Measurements from ENCODE around the gene THAP8.

The THAP8 gene

GRCh38 chr19:35995048-35995993 is 58.8 kb downstream of the THAP8 start, which contains the start of gene SDHAF1:
TSS of gene SDHAF1 (plus strand) at chr19:35995188. CDS start at chr19:35995275, 87 bp downstream.
- H3K9me3 ChIP-seq (ENCODE audit: control insufficient read depth in 2 of 2, low read length in 2 of 2): no peaks in the 10 kb centered on the region
- H3K4me1 ChIP-seq (ENCODE audit: control insufficient read depth in 2 of 2, insufficient read depth in 2 of 2, low read length in 2 of 2): peaks cover 12 to 21% of the 10 kb centered on the region in 2 donors
- H3K27me3 ChIP-seq (ENCODE audit: control insufficient read depth in 2 of 2, insufficient read depth in 2 of 2, low read length in 2 of 2): no peaks in the 10 kb centered on the region
- H3K9ac ChIP-seq (ENCODE audit: low read depth in 1 of 2, low read length in 2 of 2): peak within 1 kb of the TSS; percentile 76 to 83
- peak within 1 kb of the TSS; percentile 73 to 93 for H3K4me3 ChIP-seq (ENCODE audit: low read length in 2 of 2)
- peak within 1 kb of the TSS; percentile 66 to 85 for H3K27ac ChIP-seq (ENCODE audit: low read depth in 2 of 2, low read length in 2 of 2)
- H3K36me3 ChIP-seq (ENCODE audit: control insufficient read depth in 2 of 2, insufficient read depth in 2 of 2, low read length in 2 of 2): peaks cover 0 to 3% of the 10 kb centered on the region in 2 donors

GRCh38 chr19:35993923-35994598 is 60.0 kb downstream of the THAP8 start:
- peaks cover 12 to 19% of the 10 kb centered on the region in 2 donors for H3K4me1 ChIP-seq (ENCODE audit: control insufficient read depth in 2 of 2, insufficient read depth in 2 of 2, low read length in 2 of 2)
- H3K9ac ChIP-seq (ENCODE audit: low read depth in 1 of 2, low read length in 2 of 2): peak overlapping the region; percentile 41 to 46

GRCh38 chr19:35992907-35993765 is 60.9 kb downstream of the THAP8 start:
- Histone ChIP-seq H3K27ac (ENCODE audit: low read depth in 2 of 2, low read length in 2 of 2) (no peak overlapping the region), H3K27me3 (ENCODE audit: control insufficient read depth in 2 of 2, insufficient read depth in 2 of 2, low read length in 2 of 2) (peaks cover 0 to 5% of the 10 kb centered on the region in 2 donors), H3K9me3 (ENCODE audit: control insufficient read depth in 2 of 2, low read length in 2 of 2) (no peaks in the 10 kb centered on the region), H3K9ac (ENCODE audit: low read depth in 1 of 2, low read length in 2 of 2) (no peak overlapping the region), H3K4me1 (ENCODE audit: control insufficient read depth in 2 of 2, insufficient read depth in 2 of 2, low read length in 2 of 2) (peaks cover 12 to 18% of the 10 kb centered on the region in 2 donors), H3K4me3 (ENCODE audit: low read length in 2 of 2) (no peak overlapping the region), H3K36me3 (ENCODE audit: control insufficient read depth in 2 of 2, insufficient read depth in 2 of 2, low read length in 2 of 2) (peaks cover 0 to 1% of the 10 kb centered on the region in 2 donors)

More at GRCh38 chr19:35993923-35994598, 60.0 kb downstream of the THAP8 start:
- Histone ChIP-seq H3K36me3 (ENCODE audit: control insufficient read depth in 2 of 2, insufficient read depth in 2 of 2, low read length in 2 of 2) (peaks cover 0 to 3% of the 10 kb centered on the region in 2 donors), H3K9me3 (ENCODE audit: control insufficient read depth in 2 of 2, low read length in 2 of 2) (no peaks in the 10 kb centered on the region), H3K4me3 (ENCODE audit: low read length in 2 of 2) (peak overlapping the region; percentile 73 to 93), H3K27ac (ENCODE audit: low read depth in 2 of 2, low read length in 2 of 2) (no peak overlapping the region), H3K27me3 (ENCODE audit: control insufficient read depth in 2 of 2, insufficient read depth in 2 of 2, low read length in 2 of 2) (no peaks in the 10 kb centered on the region)

GRCh38 chr19:35991731-35992450 is 62.2 kb downstream of the THAP8 start:
- H3K27ac ChIP-seq (ENCODE audit: low read depth in 2 of 2, low read length in 2 of 2): no peak overlapping the region

GRCh38 chr19:35990771-35991730 is 63.0 kb downstream of the THAP8 start:
- H3K4me3 ChIP-seq (ENCODE audit: low read length in 2 of 2): no peak overlapping the region
- no peaks in the 10 kb centered on the region for H3K9me3 ChIP-seq (ENCODE audit: control insufficient read depth in 2 of 2, low read length in 2 of 2)
- H3K9ac ChIP-seq (ENCODE audit: low read depth in 1 of 2, low read length in 2 of 2): no peak overlapping the region
- H3K4me1 ChIP-seq (ENCODE audit: control insufficient read depth in 2 of 2, insufficient read depth in 2 of 2, low read length in 2 of 2): peaks cover 4 to 10% of the 10 kb centered on the region in 2 donors
- H3K27me3 ChIP-seq (ENCODE audit: control insufficient read depth in 2 of 2, insufficient read depth in 2 of 2, low read length in 2 of 2): peaks cover 7 to 13% of the 10 kb centered on the region in 2 donors
- H3K36me3 ChIP-seq (ENCODE audit: control insufficient read depth in 2 of 2, insufficient read depth in 2 of 2, low read length in 2 of 2): no peaks in the 10 kb centered on the region
- no peak overlapping the region for H3K27ac ChIP-seq (ENCODE audit: low read depth in 2 of 2, low read length in 2 of 2)

More at GRCh38 chr19:35991731-35992450, 62.2 kb downstream of the THAP8 start:
- Histone ChIP-seq H3K27me3 (ENCODE audit: control insufficient read depth in 2 of 2, insufficient read depth in 2 of 2, low read length in 2 of 2) (peaks cover 2 to 6% of the 10 kb centered on the region in 2 donors), H3K36me3 (ENCODE audit: control insufficient read depth in 2 of 2, insufficient read depth in 2 of 2, low read length in 2 of 2) (no peaks in the 10 kb centered on the region), H3K4me3 (ENCODE audit: low read length in 2 of 2) (no peak overlapping the region), H3K9ac (ENCODE audit: low read depth in 1 of 2, low read length in 2 of 2) (no peak overlapping the region), H3K4me1 (ENCODE audit: control insufficient read depth in 2 of 2, insufficient read depth in 2 of 2, low read length in 2 of 2) (peaks cover 12 to 18% of the 10 kb centered on the region in 2 donors), H3K9me3 (ENCODE audit: control insufficient read depth in 2 of 2, low read length in 2 of 2) (no peaks in the 10 kb centered on the region)

GRCh38 chr19:35990156-35990555 is 63.9 kb downstream of the THAP8 start:
- Histone ChIP-seq H3K4me3 (ENCODE audit: low read length in 2 of 2) (no peak overlapping the region), H3K36me3 (ENCODE audit: control insufficient read depth in 2 of 2, insufficient read depth in 2 of 2, low read length in 2 of 2) (no peaks in the 10 kb centered on the region), H3K9me3 (ENCODE audit: control insufficient read depth in 2 of 2, low read length in 2 of 2) (no peaks in the 10 kb centered on the region), H3K4me1 (ENCODE audit: control insufficient read depth in 2 of 2, insufficient read depth in 2 of 2, low read length in 2 of 2) (peaks cover 0 to 5% of the 10 kb centered on the region in 2 donors), H3K27ac (ENCODE audit: low read depth in 2 of 2, low read length in 2 of 2) (no peak overlapping the region), H3K9ac (ENCODE audit: low read depth in 1 of 2, low read length in 2 of 2) (no peak overlapping the region), H3K27me3 (ENCODE audit: control insufficient read depth in 2 of 2, insufficient read depth in 2 of 2, low read length in 2 of 2) (peaks cover 13 to 18% of the 10 kb centered on the region in 2 donors)

GRCh38 chr19:35988824-35989223 is 65.3 kb downstream of the THAP8 start:
- H3K27me3 ChIP-seq (ENCODE audit: control insufficient read depth in 2 of 2, insufficient read depth in 2 of 2, low read length in 2 of 2): peaks cover 13 to 18% of the 10 kb centered on the region in 2 donors
- no peak overlapping the region for H3K27ac ChIP-seq (ENCODE audit: low read depth in 2 of 2, low read length in 2 of 2)
- no peak overlapping the region for H3K9ac ChIP-seq (ENCODE audit: low read depth in 1 of 2, low read length in 2 of 2)
- H3K9me3 ChIP-seq (ENCODE audit: control insufficient read depth in 2 of 2, low read length in 2 of 2): no peaks in the 10 kb centered on the region
- H3K36me3 ChIP-seq (ENCODE audit: control insufficient read depth in 2 of 2, insufficient read depth in 2 of 2, low read length in 2 of 2): no peaks in the 10 kb centered on the region
- no peak overlapping the region for H3K4me3 ChIP-seq (ENCODE audit: low read length in 2 of 2)
- H3K4me1 ChIP-seq (ENCODE audit: control insufficient read depth in 2 of 2, insufficient read depth in 2 of 2, low read length in 2 of 2): no peaks in the 10 kb centered on the region

- no peaks in the 10 kb centered on the region for H3K36me3 ChIP-seq (ENCODE audit: control insufficient read depth in 2 of 2, insufficient read depth in 2 of 2, low read length in 2 of 2)
- H3K9ac ChIP-seq (ENCODE audit: low read depth in 1 of 2, low read length in 2 of 2): no peak overlapping the region
- no peak overlapping the region for H3K27ac ChIP-seq (ENCODE audit: low read depth in 2 of 2, low read length in 2 of 2)
- no peaks in the 10 kb centered on the region for H3K9me3 ChIP-seq (ENCODE audit: control insufficient read depth in 2 of 2, low read length in 2 of 2)
- no peak overlapping the region for H3K4me3 ChIP-seq (ENCODE audit: low read length in 2 of 2)
- H3K27me3 ChIP-seq (ENCODE audit: control insufficient read depth in 2 of 2, insufficient read depth in 2 of 2, low read length in 2 of 2): peaks cover 13 to 18% of the 10 kb centered on the region in 2 donors
- H3K4me1 ChIP-seq (ENCODE audit: control insufficient read depth in 2 of 2, insufficient read depth in 2 of 2, low read length in 2 of 2): no peaks in the 10 kb centered on the region
Observed at GRCh38 chr19:35987571-35987896, 66.6 kb downstream of the THAP8 start.

All from mucosa of rectum (tissue), 2 donors.